RKO (cell line): ENCODE measurements around the gene NAV1.
"Not testable (repeated sequence)": the region's sequence is repeated elsewhere in the genome, so short reads cannot be mapped to it uniquely, and the experiment has no call there.

Experiments used
- DNase-seq: peaks from one replicate; pipeline ENCODE4 v3.0.0-alpha.2; 2016; ENCODE audit warnings: low spot score

The NAV1 gene

DNA sequence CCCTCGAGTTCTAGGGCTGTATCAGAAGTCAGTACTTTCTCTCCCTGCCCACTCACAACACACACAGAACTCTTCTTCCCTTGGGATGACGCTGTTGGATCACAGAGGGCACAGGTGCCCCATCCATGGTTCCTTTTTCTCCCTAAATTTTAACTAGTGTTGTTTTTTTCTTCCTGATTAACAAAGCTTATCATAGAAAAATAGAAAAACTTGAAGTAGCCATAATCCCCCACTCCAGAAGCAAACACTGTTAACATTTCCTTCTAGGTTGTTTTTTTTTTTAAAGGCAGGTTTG lies 27.5 kb downstream of the NAV1 start:
- DNase-seq = no peak

DNA sequence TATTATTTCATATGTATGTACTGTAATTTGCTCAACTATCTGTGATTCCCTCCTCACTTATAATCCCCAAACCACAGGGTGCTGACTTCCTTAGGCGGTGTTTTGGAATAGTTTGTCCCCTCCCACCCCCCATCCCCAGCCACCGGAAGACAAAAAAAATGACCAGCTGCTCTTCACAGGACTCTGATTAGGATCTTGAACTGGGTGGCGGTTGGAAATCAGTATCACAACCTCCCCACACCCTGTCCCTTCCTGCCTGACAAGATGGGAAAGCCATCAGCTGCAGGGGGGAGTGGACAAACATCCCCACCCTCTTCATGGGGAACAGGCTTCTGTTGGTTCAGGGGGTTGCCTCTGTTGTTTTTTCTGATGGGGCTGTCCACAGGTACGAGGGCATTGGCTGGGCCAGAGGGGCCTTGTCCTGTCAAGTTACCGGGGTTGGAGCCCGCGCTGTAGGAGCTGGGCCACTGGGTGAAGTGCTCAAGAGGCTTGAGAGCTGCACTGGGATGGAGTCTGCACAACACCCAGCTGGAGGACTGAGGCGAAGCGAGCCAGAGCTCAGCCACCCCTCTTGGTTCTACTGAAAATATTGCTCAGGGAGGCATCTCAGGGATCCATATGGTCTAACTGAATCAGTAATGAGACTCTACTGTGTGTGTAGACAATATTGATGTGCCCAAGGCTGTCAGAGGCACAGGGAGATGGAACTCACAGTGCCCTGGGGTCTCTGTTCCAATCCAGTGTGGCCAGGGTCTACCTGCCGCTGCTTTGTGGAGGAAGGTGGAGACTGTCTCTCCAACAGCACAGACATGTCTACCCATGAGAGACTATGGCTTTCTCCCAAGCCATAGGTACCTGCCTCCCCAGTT lies 28.2 kb downstream of the NAV1 start:
- no peak for DNase-seq

DNA sequence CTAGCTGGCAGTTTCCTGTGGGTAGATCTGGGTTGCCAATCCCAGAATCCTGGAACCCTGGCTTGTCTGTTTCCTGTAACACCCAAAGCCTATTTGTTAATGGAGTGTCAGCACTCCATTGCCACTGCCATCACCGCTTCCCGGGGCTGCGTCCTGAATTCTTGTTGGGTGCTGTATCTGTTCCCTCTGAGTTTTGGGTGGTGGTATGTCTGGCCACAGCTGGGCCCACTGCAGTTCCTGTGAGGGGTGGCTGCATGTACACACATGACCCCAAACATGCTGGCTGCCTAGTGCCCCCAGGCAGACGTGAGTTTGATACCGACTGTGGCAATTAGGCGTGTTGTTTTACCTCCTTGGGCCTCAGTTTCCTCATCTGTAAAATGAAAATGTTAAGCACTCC lies 29.3 kb downstream of the NAV1 start:
- DNase-seq = no peak

DNA sequence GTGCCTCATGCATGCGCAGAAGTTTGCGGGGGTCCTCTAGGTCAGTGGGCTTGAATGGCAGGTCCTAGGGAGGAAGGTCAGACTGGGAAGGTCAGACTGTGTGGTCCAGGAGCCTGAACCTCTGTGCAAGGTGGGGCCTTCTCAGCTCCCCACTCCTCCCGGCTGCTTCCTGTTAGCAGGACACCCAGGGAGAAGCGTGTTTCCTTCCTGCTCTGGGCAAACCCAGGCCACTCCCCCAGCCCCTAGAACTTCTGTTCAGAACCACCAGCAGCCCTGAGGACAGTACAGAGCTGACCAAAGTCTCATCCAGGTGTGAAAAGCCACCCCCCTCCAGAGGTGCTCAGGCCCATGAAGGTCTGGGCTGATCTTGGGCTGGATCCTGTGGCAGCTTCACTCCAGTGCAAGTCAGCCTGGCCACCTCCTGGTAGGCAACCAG lies 29.9 kb downstream of the NAV1 start:
- DNase-seq = no peak

DNA sequence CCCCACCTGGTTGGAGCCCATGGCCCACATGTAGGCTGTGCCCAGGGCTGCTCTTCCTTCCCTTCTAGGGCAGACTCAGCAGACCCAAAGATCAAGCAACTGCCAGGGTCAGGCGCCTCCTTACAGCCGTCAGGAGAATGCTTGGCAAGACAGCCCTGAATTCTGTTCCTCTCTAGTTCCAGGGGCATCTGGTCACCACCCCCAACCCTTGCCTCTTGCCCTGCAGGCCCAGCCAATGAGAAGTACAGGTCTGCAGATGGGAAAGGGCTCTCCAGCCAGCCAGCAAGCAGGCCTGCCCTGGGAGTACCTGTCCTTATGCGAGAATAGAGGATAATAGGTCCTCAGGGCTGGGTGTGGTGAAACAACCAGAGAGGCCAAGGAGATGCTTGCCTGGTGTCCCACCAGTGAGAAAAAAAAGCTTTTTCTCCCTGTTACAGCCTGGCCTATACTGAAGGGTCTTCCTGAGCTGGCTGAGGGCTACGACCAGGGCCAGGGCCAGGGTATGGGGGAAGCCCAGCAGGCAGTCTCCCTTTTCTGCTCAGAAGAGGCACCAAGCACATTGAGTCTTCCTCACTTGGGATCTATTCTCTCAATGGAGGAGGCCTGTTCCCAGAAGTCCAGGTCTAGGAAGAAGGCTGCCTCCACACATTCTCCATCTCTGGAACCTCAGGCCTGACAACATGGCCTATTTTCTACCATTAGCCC lies 31.4 kb downstream of the NAV1 start:
- no peak for DNase-seq

DNA sequence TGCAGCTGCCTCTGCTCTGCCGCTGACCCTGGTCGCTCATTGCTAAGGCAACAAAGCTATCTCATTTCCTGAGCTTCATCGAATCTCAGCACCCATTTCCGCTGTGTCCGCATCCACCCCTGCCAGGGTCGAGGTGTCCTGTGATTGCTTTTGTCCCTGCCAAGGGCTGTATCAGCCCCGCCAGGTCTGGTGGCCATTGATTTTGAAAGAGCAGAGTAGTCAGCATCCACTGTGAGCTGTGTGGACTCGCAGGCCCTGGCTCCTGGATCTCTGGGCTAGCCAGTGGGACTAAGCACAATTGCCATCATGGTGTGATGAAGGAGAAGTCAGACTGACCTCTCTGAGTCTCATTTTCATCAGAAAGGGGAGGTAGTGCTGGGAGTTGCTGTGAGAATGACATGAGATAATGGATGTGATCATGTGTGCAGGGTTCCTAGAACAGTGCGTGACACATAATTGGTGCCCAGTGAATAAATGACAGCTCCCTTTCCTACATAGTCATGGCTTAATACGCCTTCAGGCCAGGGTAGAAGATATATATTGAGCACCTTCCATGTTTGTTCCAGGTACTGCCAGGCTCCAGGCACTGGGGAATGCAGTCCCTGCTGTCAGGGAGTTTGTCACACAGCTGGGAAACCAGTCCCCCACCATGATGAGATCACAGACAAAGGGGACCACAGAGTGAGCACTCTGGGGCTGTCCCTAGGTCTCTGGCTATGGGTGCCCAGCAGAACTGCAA lies 32.1 kb downstream of the NAV1 start:
- DNase-seq = no peak

DNA sequence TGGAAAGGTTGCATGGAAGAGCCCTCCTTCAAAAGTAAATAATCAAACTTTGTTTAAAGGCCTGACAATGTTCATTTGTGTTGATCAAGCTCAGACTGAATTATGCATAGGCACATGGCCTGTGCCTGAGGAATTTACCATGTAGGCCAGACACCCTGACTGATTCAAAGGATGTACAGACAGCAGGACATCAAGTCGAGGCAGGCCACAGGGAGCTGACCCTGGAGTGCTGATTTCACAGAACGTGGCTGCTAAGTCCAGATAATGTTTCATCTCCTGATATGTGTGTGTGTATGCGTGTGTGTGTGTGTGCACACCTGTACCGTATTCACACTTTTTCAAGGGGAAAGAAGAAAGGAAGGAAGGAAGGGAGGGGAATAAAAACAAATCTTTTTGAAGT lies 34.1 kb downstream of the NAV1 start:
- no peak for DNase-seq

DNA sequence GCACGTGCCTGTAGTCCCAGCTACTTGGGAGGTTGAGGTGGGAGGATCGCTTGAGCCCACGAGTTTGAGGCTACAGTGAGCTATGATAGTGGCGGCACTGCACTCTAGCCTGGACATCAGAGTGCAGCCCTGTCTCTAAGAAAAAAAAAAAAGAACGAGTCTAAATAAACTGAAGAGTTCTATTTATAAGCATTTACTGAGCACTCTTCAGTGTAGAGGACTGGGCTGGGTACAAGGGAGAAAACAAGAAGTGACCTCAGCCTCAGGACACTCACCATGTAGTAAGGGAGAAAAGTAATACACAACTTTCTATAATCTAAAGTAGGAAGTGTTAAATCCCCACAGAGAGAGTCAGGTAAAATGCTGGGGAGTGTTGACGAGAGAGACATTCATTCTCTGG lies 35.0 kb downstream of the NAV1 start:
- DNase-seq = no peak

DNA sequence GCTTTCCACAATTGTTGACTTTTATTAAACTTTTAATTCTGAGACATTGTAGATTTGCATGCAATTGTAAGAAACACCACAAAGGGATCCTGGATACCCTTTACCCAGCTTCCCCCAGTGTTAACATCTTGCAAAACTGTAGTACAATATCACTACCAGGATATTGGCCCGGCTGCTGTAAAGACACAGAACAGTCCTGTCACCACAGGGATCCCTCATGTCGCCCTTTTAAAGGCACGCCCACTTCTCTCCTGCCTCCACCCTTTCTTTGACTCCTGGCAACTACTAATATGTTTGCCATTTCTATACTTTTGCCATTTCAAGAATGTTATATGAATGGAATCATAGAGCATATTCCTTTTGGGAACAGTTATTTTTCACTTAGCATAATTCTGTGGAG lies 37.0 kb downstream of the NAV1 start:
- DNase-seq = no peak

DNA sequence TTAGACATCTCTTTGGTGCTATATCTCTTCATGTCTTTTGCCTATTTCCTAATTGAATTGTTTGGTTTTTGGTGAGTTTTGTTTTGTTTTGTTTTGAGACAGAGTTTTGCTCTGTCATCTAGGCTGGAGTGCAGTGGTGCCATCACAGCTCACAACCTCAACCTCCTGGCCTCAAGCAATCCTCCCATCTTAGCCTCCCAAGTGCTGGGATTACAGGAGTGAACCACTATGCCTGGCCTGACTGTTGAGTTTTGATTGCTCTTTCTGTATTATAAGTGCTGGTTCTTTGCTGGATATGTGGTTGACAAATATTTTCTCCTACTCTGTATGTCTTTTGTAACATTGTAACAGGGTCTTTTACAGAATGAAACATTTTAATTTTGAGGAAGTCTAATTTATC lies 38.0 kb downstream of the NAV1 start:
- DNase-seq = no peak

DNA sequence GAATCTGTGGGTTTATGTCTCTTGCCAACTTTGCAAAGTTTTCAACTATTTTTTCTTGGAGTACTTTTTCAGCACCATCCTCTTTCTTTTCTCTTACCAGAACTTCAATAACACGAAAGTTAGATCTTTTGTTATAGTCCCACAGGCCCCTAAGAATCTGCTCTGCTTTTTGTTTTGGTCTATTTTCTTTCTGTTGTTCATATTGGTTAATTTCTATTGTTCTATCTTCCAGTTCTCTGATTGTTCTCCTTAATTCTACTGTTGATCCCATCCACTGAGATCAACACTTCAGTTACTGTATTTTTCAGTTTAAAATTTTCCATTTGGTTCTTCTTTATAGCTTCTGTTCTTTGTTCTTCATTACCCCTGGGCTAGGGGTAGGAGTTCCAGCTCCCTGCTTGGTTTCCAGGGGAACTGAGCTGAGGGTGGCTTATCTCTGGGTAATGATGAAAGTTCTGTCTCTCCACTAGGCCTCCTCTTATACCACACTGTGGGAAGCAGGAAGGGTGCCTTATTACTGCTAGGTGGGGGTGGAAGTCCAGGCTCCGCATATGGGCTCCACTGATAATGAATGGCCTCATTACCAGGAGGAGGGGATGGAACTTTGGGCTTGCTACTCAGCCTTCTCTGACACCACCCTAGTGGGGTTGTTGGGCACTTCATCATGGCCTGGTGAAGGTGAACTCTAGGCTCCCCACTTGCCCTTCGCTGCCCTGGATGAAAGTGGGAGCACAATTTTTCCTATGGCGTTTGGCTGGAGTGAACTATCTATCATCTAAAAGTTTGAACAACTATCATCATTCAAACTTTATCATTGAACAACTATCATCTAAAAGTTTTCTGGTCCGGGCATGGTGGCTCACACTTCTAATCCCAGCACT lies 39.3 kb downstream of the NAV1 start:
- no peak for DNase-seq

DNA sequence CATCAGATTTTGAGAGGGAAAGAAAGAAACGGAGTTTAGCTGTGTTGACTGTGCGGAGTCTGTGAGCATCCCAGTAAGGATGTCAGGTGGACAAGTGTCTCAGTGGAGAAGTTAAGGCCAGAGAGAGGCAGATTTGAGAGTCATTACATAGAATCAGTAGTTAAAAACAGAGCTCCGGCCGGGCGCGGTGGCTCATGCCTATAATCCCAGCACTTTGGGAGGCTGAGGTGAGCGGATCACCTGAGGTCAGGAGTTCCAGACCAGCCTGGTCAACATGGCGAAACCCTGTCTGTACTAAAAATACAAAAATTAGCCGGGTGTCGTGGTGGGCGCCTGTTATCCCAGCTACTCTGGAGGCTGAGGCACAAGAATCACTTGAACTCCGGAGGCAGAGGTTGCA lies 42.4 kb downstream of the NAV1 start:
- DNase-seq = not testable (repeated sequence)

DNA sequence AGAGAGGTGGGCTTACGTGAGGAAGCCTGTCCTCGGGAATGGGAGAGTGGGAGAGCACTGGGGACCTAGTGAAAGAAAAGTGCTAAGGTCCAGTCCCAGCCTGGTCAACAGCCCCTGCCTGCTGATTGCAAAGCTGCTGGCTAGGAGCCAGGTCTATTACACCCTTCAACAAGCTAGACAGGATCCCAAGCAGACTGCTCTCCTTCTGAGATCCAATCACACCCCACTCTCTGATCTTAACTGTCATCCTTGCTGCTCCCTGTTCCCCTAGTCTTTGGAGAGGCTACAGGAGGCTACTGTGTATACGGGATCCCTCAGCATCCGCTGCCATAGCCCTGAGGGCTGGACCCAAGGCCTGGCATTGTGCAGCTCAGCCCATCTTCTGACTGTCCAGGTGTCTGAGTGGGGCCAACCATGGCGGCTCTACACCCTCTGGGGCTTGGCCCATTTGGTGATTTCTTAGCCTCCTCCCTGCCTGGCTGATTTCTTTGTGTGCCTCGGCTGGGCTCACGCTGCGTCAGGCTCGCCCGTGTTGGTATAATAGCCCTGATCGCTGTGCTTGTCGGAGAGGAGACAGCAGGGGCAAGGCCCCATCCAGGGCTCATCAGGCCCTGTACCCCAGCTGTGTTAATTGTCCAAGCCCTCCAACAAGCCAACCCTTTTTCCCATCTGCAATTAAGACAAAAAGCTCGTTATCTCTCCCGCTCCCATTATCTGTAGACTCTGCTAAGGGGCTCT lies 43.9 kb downstream of the NAV1 start:
- DNase-seq = no peak

DNA sequence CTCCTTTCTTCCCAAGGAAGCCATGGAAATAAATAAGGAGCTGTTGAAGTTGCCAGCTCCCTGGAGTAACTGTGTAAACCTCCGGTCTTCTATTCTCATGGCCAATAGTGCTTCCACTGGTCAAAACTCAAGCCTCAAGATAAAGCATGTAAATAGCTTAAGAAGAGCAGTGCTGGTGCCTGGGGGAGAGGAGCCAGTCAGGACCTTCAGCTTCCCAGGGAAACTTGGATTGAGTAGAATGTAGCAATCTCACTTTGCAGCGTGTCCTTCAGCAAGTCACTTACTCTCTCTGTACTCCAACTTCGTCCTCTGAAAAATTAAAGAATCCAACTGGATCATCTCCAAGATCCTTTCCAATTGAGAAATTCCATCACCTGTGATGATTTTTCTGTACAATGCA lies 44.7 kb downstream of the NAV1 start:
- no peak for DNase-seq

DNA sequence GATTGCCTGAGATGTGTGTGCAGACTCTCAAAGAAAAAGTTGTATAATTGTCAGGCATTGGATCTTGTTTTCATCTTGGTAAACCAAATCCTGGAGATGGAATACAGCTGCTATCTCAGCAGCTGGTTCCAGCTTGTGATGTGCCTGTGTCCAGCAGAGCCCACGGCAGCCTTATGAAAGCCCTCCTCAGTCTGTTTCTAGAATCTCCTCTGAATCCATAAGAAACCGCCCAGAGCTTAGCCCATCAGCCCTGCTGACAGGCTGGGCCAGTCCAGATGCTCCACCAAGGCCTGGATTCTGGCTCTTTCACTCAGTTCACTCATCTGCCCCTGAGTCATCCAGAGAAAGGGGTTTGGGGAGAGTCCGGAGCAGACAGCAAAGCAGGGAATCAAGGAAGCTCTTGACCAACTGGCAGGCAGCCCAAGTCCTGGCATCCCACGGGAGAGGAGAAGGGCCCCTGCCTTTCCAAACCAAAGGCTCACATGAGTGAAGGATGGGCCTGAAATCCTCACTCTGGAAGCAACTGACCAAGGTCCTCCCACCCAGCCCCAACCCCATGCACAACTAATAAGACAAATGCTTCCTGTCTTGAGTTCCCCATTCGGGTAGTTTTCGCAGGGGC lies 45.7 kb downstream of the NAV1 start:
- no peak for DNase-seq

DNA sequence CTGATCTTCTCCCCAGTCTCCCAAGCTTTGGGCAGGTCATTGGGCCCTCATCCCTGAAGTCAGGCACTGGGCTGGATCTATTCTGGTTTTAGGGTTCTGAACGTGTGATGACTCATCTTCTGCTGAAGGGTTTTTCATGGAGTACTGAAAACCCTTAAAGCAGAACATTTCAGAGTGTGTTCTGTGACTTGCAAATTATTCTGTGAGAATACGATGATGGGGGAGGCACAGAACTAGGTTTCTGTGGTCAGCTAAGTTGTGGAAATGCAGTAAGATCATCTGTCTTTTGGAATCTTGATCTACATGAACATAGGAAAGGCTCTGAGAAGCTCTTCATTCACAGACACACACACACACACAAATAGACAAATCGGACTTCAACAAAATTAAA lies 46.2 kb downstream of the NAV1 start:
- DNase-seq = no peak

DNA sequence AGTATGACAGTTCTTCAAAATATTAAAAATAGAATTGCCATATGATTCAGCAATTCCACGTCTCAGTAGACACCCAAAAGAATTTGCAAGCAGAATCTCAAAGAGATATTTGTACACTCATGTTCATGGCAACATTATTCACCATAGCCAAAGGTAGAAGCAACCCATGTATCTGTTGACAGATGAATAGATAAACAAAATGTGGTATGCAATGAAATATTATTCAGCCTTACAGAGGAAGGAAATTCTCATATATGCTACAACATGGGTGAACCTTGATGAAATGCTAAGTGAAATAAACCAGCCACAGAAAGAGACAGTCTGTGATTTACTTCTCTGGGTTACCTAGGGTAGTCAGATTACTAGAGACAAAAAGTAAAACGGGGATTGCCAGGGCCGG lies 47.0 kb downstream of the NAV1 start:
- no peak for DNase-seq

DNA sequence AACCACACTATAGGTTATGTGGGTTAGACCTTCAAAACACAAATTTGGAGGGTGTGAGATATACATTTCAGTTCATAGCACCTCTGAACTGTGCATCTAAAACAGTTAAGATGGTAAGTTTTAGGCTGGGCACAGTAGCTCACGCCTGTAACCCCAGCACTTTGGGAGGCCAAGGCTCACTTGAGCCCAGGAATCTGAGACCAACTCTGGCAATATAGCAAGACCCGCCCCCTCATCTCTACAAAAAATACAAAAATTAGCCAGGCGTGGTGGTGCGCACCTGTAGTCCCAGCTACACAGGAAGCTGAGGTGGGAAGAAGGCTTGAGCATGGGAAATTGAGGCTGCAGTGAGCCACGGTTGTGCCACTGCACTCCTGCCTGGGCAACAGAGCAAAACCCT lies 47.9 kb downstream of the NAV1 start:
- no peak for DNase-seq

DNA sequence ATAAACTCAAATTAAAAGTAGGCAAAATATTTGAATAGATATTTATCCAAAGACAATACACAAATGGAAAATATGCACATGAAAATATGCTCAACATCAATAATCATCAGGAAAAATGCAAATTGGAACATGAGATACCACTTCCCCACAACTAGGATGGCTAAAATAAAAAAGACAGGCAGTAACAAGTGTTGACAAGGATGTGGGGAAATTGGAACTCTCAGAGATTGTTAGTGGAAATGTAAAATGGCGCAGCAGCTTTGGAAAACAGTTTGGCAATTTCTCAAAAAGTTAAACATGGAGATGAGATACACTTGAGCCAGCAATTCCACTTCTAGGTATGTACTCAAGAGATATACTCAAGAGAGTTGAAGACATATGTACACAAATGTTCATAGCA lies 48.8 kb downstream of the NAV1 start:
- DNase-seq = no peak
